HCT116 (cell line): ENCODE results near the gene RAB2B. TPM values are rescaled to one million over a fixed set of nuclear protein-coding genes. Genes with fewer than 3 reads are reported as not detected.

Experiments used
- ATAC-seq: fragments of 200-7000 bp; cut with Tn5 transposase; 2 replicates; pipeline ENCODE4 v1.9.1; 2020; ENCODE audit warnings: mild to moderate bottlenecking, moderate library complexity
- Bru-seq: library from RNA; stranded (reverse); fragments of 400-500 nt; gene quantifications from one replicate; lab custom pipeline; 2021; lab: Mats Ljungman, UMichigan
- BruChase-seq, 2 experiments: library from RNA; stranded (reverse); fragments of 400-500 nt; gene quantifications; one replicate each; lab custom pipeline; 2021; lab: Mats Ljungman, UMichigan
- BruUV-seq: library from RNA; stranded (reverse); fragments of 400-500 nt; replicated peaks from 2 replicates; lab custom pipeline; 2021; lab: Mats Ljungman, UMichigan
- CTCF ChIA-PET: fragments of 300-600 bp; sonication (Branson Sonifier 250); formaldehyde crosslinking; loops from one replicate; lab custom pipeline; 2021; ENCODE audit warnings: antibody characterized with exemption; lab: Charles Lee
- POLR2A ChIA-PET: fragments of 300-600, 350-600 bp; sonication (Branson Sonifier 250); formaldehyde crosslinking; loops from one replicate; lab custom pipeline; 2021; ENCODE audit warnings: antibody characterized with exemption; lab: Charles Lee
- RAD21 ChIA-PET, 2 experiments: fragments of 300-600 bp; sonication (Branson Sonifier 250); formaldehyde crosslinking; loops; one replicate each; lab custom pipeline; 2023; ENCODE audit warnings: low total read pairs in 2 of 2; ENCODE audit not compliant: uncharacterized antibody in 2 of 2, unreplicated experiment in 2 of 2, low non-redundant PET in 1 of 2; lab: Charles Lee
- DNase-seq: peaks from one replicate; pipeline ENCODE4 v3.0.0-alpha.2; 2010; ENCODE audit warnings: low read depth, low spot score
- H2AFZ ChIP-seq: fragments of 200-600 bp; shearing (Covaris generic), sonication (generic); 2 replicates; pipeline ENCODE4 v1.6.1; 2017; ENCODE audit warnings: low read depth, mixed run types, mixed read lengths, antibody characterized with exemption, low read length; ENCODE audit not compliant: poor library complexity, severe bottlenecking
- H3K27ac ChIP-seq: 2 replicates; pipeline ENCODE4 v1.5.1; 2012; ENCODE audit warnings: low read depth, low read length
- H3K27me3 ChIP-seq: fragments of 200-600 bp; sonication (generic); 2 replicates; pipeline ENCODE4 v1.6.1; 2016; ENCODE audit warnings: mixed run types, low read length, mixed read lengths; ENCODE audit not compliant: insufficient read depth
- H3K36me3 ChIP-seq, 2 experiments: fragments of 200-500 bp in 1 of 2; fragments of 200-600 bp in 1 of 2; sonication (Bioruptor generic) in 1 of 2; sonication (generic) in 1 of 2; 2 replicates each; pipeline versions ENCODE4 v1.5.1 to v1.6.1; 2014 to 2016; ENCODE audit warnings: low read length in 2 of 2, inconsistent platforms in 1 of 2, mixed read lengths in 1 of 2, mixed run types in 1 of 2; ENCODE audit not compliant: insufficient read depth in 2 of 2, control insufficient read depth in 1 of 2
- H3K4me1 ChIP-seq, 2 experiments: fragments of 200-600 bp in 1 of 2; sonication (generic) in 1 of 2; 2 replicates each; pipeline versions ENCODE4 v1.5.1 to v1.6.1; 2012 to 2017; ENCODE audit warnings: low read length in 2 of 2, inconsistent platforms in 1 of 2, mild to moderate bottlenecking in 1 of 2, mixed read lengths in 1 of 2, mixed run types in 1 of 2, moderate library complexity in 1 of 2; ENCODE audit not compliant: insufficient read depth in 2 of 2, control insufficient read depth in 1 of 2
- H3K4me2 ChIP-seq: fragments of 200-600 bp; sonication (generic); 2 replicates; pipeline ENCODE4 v1.6.1; 2017; ENCODE audit warnings: mixed run types, low read length, mixed read lengths
- H3K4me3 ChIP-seq, 2 experiments: fragments of 200-600 bp in 1 of 2; sonication (generic) in 1 of 2; replicated peaks in 1 of 2; 2 replicates each; pipeline ENCODE4 v1.5.1; 2011 to 2016; ENCODE audit warnings: low read length in 2 of 2, control low read depth in 1 of 2, low read depth in 1 of 2, mild to moderate bottlenecking in 1 of 2, mixed read lengths in 1 of 2, mixed run types in 1 of 2
- H3K79me2 ChIP-seq: fragments of 200-600 bp; sonication (generic); 2 replicates; pipeline ENCODE4 v1.6.1; 2017; ENCODE audit warnings: mild to moderate bottlenecking, mixed run types, low read length, moderate library complexity, mixed read lengths; ENCODE audit not compliant: insufficient read depth
- H3K9ac ChIP-seq: fragments of 200-600 bp; sonication (generic); 2 replicates; pipeline ENCODE4 v1.6.1; 2016; ENCODE audit warnings: low read length, mixed read lengths
- H3K9me2 ChIP-seq: fragments of 200-600 bp; sonication (generic), shearing (Covaris generic); 2 replicates; pipeline ENCODE4 v1.6.1; 2017; ENCODE audit warnings: mixed run types, mild to moderate bottlenecking, moderate library complexity; ENCODE audit not compliant: insufficient read depth
- H3K9me3 ChIP-seq, 2 experiments: fragments of 200-500 bp in 1 of 2; fragments of 200-600 bp in 1 of 2; sonication (Bioruptor generic) in 1 of 2; sonication (generic) in 1 of 2; 2 replicates each; pipeline ENCODE4 v1.6.1; 2014 to 2017; ENCODE audit warnings: low read length in 2 of 2, mixed read lengths in 2 of 2, inconsistent platforms in 1 of 2, low read depth in 1 of 2, mild to moderate bottlenecking in 1 of 2, mixed run types in 1 of 2, moderate library complexity in 1 of 2; ENCODE audit not compliant: control insufficient read depth in 1 of 2, insufficient read depth in 1 of 2
- H4K20me1 ChIP-seq: fragments of 200-600 bp; sonication (generic), shearing (Covaris generic); 2 replicates; pipeline ENCODE4 v1.6.1; 2017; ENCODE audit warnings: mixed run types, mild to moderate bottlenecking, moderate library complexity; ENCODE audit not compliant: insufficient read depth
- CBX3 ChIP-seq: IDR thresholded peaks from 2 replicates; pipeline ENCODE4 v1.6.1; 2012; ENCODE audit warnings: low read depth
- CEBPB ChIP-seq: IDR thresholded peaks from 2 replicates; pipeline ENCODE4 v1.6.1; 2012; ENCODE audit warnings: low read depth
- EGR1 ChIP-seq: IDR thresholded peaks from 2 replicates; pipeline ENCODE4 v1.6.1; 2012; ENCODE audit warnings: low read depth
- ELF1 ChIP-seq: IDR thresholded peaks from 2 replicates; pipeline ENCODE4 v1.6.1; 2012; ENCODE audit warnings: low read depth, borderline replicate concordance
- FOSL1 ChIP-seq: IDR thresholded peaks from 2 replicates; pipeline ENCODE4 v1.6.1; 2012; ENCODE audit warnings: low read depth
- POLR2AphosphoS5 ChIP-seq: IDR thresholded peaks from 2 replicates; pipeline ENCODE4 v1.6.1; 2011; ENCODE audit warnings: mild to moderate bottlenecking, low read depth, low read length, moderate library complexity
- RAD21 ChIP-seq: IDR thresholded peaks from 2 replicates; pipeline ENCODE4 v1.6.1; 2012; ENCODE audit warnings: low read depth, mild to moderate bottlenecking
- REST ChIP-seq: IDR thresholded peaks from 2 replicates; pipeline ENCODE4 v1.6.1; 2012; ENCODE audit warnings: low read depth
- SIN3A ChIP-seq: IDR thresholded peaks from 2 replicates; pipeline ENCODE4 v1.6.1; 2012; ENCODE audit warnings: low read depth
- SP1 ChIP-seq: IDR thresholded peaks from 2 replicates; pipeline ENCODE4 v1.6.1; 2012; ENCODE audit warnings: low read depth
- YY1 ChIP-seq: IDR thresholded peaks from 2 replicates; pipeline ENCODE4 v1.6.1; 2011; ENCODE audit warnings: low read length, low read depth, moderate library complexity, mild to moderate bottlenecking; ENCODE audit not compliant: insufficient replicate concordance; ENCODE audit errors: extremely low read depth
- ZFX ChIP-seq: fragments of 450-650 bp; IDR thresholded peaks from 2 replicates; pipeline ENCODE4 v1.6.1; 2017
- intact Hi-C: fragments of 100-400 bp; cut with micrococcal nuclease; formaldehyde crosslinking; loops from 2 replicates; pipeline ENCODE4 v1.10.0; 2022
- long read RNA-seq: library from polyadenylated mRNA; unstranded; transcript quantifications from one replicate; pipeline ENCODE4 v2.0.0, GENCODE V29; 2021; ENCODE audit not compliant: unreplicated experiment
- polyA plus RNA-seq: library from polyadenylated mRNA; unstranded; fragments of >200 nt; gene quantifications from 2 replicates; pipeline ENCODE4 v1.2.1, GENCODE V29; 2012; ENCODE audit warnings: missing spikeins
- total RNA-seq: library from RNA; stranded (reverse); gene quantifications from one replicate; pipeline ENCODE4 v1.2.1, GENCODE V29; 2021; ENCODE audit not compliant: unreplicated experiment
- TF ChIP-seq, protein P1 (sequence below): IDR thresholded peaks from 2 replicates; pipeline ENCODE4 v1.6.1; 2011; ENCODE audit warnings: mild to moderate bottlenecking, low read length, moderate library complexity; ENCODE audit not compliant: insufficient replicate concordance; ENCODE audit errors: extremely low read depth
- TF ChIP-seq, protein P2 (sequence below), 3 experiments: fragments of 200-600 bp in 1 of 3; sonication (generic) in 1 of 3; IDR thresholded peaks in 2 of 3; conservative IDR thresholded peaks in 1 of 3; 2 replicates each; pipeline ENCODE4 v1.5.1; 2012 to 2017; ENCODE audit warnings: low read depth in 2 of 3, low read length in 2 of 3, antibody characterized with exemption in 1 of 3, borderline replicate concordance in 1 of 3, control low read depth in 1 of 3, mild to moderate bottlenecking in 1 of 3, mixed read lengths in 1 of 3, mixed run types in 1 of 3, moderate library complexity in 1 of 3; ENCODE audit not compliant: insufficient read depth in 1 of 3

The RAB2B gene
- 24.3 TPM for total RNA-seq
- polyA plus RNA-seq = 16.2 and 23.7 TPM in 2 replicates
- Bru-seq, nascent RNA = percentile 79 among the genes with signal in this experiment
- BruChase-seq, experiment 1, labeled RNA remaining after a 6-hour chase = percentile 93 among the genes with signal in this experiment
- BruChase-seq, experiment 2, labeled RNA remaining after a 2-hour chase = percentile 92 among the genes with signal in this experiment
- long read RNA-seq, partial matches to known transcripts = 0 of 10 reads
- long read RNA-seq, other reads (novel, unspliced or antisense) = 9 of 10 reads

- Histone ChIP-seq H3K27ac (peak within 1 kb of the TSS; percentile 59), H2AFZ (peak within 1 kb of the TSS; percentile 81), H3K4me1 (peaks cover 8 to 14% of the 10 kb centered on the region in 2 experiments), H3K4me3 (peak within 1 kb of the TSS; percentile 97 to 99), H3K9me3 (no peaks in the 10 kb centered on the region), H3K9me2 (no peaks in the 10 kb centered on the region), H3K79me2 (peaks cover 43% of the 10 kb centered on the region), H3K36me3 (peaks cover 5 to 13% of the 10 kb centered on the region in 2 experiments; a peak in 2 of 4 replicates), H3K9ac (peak within 1 kb of the TSS; percentile 80), H3K4me2 (peak within 1 kb of the TSS; percentile 78), H3K27me3 (no peaks in the 10 kb centered on the region), H4K20me1 (no peaks in the 10 kb centered on the region)
- ChIA-PET CTCF (interaction anchor here (0.6 to 2.7 kb wide), 7 partner anchors 11 to 96 kb away, joined by 3 to 8 read pairs (median 4); partner anchors contain the start of genes CHD8 and SUPT16H), RAD21 (no interaction called here), POLR2A (interaction anchor here (0.6 to 1.3 kb wide), 5 partner anchors 21 to 1980 kb away, joined by 3 to 9 read pairs (median 3); partner anchors contain the start of genes CHD8 and METTL3)
- peak; percentile 96 for ATAC-seq
- intact Hi-C loops = loop anchor here (1.0 to 2.0 kb wide), 3 partner anchors 21 to 40 kb away; partner anchors contain the start of genes CHD8 and METTL3
- peak; percentile 97 for DNase-seq
- BruUV-seq = TSS peak; percentile 61
- no peak for TF ChIP-seq RAD21
- no peak for TF ChIP-seq CEBPB
- TF ChIP-seq POLR2AphosphoS5 = peak; percentile 73
- peak; percentile 63 for TF ChIP-seq YY1
- TF ChIP-seq EGR1 = peak; percentile 52; the same call in 1 of the 2 replicates
- TF ChIP-seq SIN3A = peak; percentile 48
- peak; percentile 69 for TF ChIP-seq SP1
- TF ChIP-seq FOSL1 = no peak
- TF ChIP-seq ZFX = peak; percentile 18; the same call in 1 of the 2 replicates
- peak; percentile 74 for TF ChIP-seq ELF1
- TF ChIP-seq CBX3 = 0 out of 2 replicates have a peak, but pooled peaks have one; percentile 44
- no peak for TF ChIP-seq REST
- TF ChIP-seq, protein P1, sequence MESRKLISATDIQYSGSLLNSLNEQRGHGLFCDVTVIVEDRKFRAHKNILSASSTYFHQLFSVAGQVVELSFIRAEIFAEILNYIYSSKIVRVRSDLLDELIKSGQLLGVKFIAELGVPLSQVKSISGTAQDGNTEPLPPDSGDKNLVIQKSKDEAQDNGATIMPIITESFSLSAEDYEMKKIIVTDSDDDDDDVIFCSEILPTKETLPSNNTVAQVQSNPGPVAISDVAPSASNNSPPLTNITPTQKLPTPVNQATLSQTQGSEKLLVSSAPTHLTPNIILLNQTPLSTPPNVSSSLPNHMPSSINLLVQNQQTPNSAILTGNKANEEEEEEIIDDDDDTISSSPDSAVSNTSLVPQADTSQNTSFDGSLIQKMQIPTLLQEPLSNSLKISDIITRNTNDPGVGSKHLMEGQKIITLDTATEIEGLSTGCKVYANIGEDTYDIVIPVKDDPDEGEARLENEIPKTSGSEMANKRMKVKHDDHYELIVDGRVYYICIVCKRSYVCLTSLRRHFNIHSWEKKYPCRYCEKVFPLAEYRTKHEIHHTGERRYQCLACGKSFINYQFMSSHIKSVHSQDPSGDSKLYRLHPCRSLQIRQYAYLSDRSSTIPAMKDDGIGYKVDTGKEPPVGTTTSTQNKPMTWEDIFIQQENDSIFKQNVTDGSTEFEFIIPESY = no peak
- TF ChIP-seq, protein P2, sequence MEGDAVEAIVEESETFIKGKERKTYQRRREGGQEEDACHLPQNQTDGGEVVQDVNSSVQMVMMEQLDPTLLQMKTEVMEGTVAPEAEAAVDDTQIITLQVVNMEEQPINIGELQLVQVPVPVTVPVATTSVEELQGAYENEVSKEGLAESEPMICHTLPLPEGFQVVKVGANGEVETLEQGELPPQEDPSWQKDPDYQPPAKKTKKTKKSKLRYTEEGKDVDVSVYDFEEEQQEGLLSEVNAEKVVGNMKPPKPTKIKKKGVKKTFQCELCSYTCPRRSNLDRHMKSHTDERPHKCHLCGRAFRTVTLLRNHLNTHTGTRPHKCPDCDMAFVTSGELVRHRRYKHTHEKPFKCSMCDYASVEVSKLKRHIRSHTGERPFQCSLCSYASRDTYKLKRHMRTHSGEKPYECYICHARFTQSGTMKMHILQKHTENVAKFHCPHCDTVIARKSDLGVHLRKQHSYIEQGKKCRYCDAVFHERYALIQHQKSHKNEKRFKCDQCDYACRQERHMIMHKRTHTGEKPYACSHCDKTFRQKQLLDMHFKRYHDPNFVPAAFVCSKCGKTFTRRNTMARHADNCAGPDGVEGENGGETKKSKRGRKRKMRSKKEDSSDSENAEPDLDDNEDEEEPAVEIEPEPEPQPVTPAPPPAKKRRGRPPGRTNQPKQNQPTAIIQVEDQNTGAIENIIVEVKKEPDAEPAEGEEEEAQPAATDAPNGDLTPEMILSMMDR (IDR thresholded peaks at IDR 0.05 in 2 of 3, conservative IDR thresholded peaks at IDR 0.05 in 1 of 3; ENCODE audit: borderline replicate concordance in 1 of 3, insufficient read depth in 1 of 3, low read depth in 2 of 3, low read length in 2 of 3) = peak; percentile 78 to 99 (median 88)
These were observed at the start of gene RAB2B, which contains the start of gene TOX4 for GRCh38 chr14:21476925-21477681. RAB2B (minus strand) TSS chr14:21476959; CDS start chr14:21476872, 87 bp downstream. TOX4 (plus strand) TSS chr14:21477195; CDS start chr14:21477279, 84 bp downstream.
